Measurements from ENCODE around the gene ZBP1. TPM values are rescaled to one million over a fixed set of nuclear protein-coding genes. Genes with fewer than 3 reads are reported as not detected.
A peak's percentile ranks its signal among the peaks of the same experiment; 100 is the strongest.

The ZBP1 gene
- total RNA-seq, 4 donors from 2014 or later, result 0.08 to 1.7 (median 0.23) TPM

DNA sequence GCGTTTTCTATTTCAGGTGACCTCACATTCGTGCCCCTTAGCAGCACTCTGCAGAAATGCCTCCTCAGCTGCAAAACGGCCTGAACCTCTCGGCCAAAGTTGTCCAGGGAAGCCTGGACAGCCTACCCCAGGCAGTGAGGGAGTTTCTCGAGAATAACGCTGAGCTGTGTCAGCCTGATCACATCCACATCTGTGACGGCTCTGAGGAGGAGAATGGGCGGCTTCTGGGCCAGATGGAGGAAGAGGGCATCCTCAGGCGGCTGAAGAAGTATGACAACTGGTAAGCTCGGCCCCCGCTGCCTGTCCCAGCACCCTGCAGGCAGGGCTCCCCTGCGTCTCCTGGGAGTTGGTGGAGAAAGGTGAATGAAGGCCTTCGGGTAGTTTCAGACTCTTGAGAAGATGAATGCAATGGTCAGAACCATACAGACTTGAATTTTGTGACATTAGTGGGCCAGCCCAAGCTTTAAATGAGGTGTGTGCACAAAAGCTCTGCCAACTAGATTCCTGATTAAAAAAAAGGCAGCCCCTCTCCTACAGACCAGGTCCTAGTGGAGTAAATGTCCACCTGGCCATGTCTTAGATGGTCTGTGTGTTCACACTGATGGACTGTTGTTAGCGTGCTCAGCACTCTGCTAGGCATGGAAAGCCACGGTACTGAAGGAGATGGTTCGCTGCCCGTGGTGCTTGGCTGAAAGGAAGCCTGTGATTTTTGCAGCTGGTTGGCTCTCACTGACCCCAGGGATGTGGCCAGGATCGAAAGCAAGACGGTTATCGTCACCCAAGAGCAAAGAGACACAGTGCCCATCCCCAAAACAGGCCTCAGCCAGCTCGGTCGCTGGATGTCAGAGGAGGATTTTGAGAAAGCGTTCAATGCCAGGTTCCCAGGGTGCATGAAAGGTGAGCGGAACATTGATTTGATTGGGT, 58.6 kb downstream of the ZBP1 start:
- intact Hi-C loops (cut with DNase I), result no loop called here
- Histone ChIP-seq H3K27me3 (peaks cover 0 to 23% (median 0%) of the 10 kb centered on the region in 4 donors), H3K4me1 (peaks cover 8 to 16% (median 9%) of the 10 kb centered on the region in 3 donors), H3K36me3 (no peaks in the 10 kb centered on the region), H3K27ac (peak overlapping the region in 1 of 4 donors; percentile 25), H3K9me3 (no peaks in the 10 kb centered on the region), H3K4me3 (no peak overlapping the region)
- TF ChIP-seq POLR2A (IDR thresholded peaks at IDR 0.05), result no peak
- TF ChIP-seq, protein P1, sequence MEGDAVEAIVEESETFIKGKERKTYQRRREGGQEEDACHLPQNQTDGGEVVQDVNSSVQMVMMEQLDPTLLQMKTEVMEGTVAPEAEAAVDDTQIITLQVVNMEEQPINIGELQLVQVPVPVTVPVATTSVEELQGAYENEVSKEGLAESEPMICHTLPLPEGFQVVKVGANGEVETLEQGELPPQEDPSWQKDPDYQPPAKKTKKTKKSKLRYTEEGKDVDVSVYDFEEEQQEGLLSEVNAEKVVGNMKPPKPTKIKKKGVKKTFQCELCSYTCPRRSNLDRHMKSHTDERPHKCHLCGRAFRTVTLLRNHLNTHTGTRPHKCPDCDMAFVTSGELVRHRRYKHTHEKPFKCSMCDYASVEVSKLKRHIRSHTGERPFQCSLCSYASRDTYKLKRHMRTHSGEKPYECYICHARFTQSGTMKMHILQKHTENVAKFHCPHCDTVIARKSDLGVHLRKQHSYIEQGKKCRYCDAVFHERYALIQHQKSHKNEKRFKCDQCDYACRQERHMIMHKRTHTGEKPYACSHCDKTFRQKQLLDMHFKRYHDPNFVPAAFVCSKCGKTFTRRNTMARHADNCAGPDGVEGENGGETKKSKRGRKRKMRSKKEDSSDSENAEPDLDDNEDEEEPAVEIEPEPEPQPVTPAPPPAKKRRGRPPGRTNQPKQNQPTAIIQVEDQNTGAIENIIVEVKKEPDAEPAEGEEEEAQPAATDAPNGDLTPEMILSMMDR (IDR thresholded peaks at IDR 0.05), result no peak
- no peak for DNase-seq
- 80 to 82% methylated on average over 15 to 18 of the region's 24 CpGs for WGBS, 2 donors

DNA sequence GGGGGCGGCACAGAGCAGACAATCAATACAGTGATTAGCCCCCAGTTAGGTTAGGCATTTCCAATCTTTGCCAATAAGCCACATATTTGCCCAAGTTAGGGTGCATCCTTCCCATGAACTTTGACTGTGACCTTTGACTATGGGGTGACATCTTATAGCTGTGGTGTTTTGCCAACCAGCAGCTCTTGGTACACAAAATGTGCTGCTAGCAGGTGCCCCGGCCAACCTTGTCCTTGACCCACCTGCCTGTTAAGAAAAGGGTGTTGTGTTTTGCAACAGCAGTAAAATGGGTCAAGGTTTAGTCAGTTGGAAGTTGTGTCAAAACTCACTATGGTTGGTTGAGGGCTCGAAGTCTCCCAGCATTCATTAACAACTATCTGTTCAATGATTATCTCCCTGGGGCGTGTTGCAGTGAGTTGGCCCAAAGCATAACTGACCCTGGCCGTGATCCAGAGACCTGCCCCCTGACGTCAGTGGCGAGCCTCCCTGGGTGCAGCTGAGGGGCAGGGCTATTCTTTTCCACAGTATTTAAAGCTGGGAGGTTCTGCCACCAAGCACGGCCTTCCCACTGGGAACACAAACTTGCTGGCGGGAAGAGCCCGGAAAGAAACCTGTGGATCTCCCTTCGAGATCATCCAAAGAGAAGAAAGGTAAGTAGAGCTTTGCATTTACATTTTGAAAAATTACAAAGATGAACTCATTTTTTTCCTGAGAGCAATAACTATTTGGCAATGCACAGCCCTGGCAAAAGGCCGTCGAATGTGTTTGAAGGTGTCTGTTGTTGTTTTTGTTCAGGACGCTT, 59.5 kb downstream of the ZBP1 start, which contains the start of gene PCK1:
TSS of gene PCK1 (plus strand) at position 557 of the 802 bp plus-strand sequence. CDS start 302 bp downstream, outside the sequence.
- intact Hi-C loops (cut with DNase I), result no loop called here
- no peaks in the 10 kb centered on the region for H3K36me3 ChIP-seq
- no peak for DNase-seq
- peaks cover 8 to 16% (median 9%) of the 10 kb centered on the region in 3 donors for H3K4me1 ChIP-seq
- TF ChIP-seq, protein P1 (IDR thresholded peaks at IDR 0.05), result no peak
- peak in 1 of 4 donors; percentile 13 for TF ChIP-seq POLR2A (IDR thresholded peaks at IDR 0.05)
- 45 to 53% methylated on average over 9 to 13 of the region's 14 CpGs for WGBS, 2 donors
- peaks cover 0 to 26% (median 0%) of the 10 kb centered on the region in 4 donors for H3K27me3 ChIP-seq
- H3K4me3 ChIP-seq, result no peak within 1 kb of the TSS
- H3K27ac ChIP-seq, result peak within 1 kb of the TSS in 1 of 4 donors; percentile 25
- no peaks in the 10 kb centered on the region for H3K9me3 ChIP-seq

DNA sequence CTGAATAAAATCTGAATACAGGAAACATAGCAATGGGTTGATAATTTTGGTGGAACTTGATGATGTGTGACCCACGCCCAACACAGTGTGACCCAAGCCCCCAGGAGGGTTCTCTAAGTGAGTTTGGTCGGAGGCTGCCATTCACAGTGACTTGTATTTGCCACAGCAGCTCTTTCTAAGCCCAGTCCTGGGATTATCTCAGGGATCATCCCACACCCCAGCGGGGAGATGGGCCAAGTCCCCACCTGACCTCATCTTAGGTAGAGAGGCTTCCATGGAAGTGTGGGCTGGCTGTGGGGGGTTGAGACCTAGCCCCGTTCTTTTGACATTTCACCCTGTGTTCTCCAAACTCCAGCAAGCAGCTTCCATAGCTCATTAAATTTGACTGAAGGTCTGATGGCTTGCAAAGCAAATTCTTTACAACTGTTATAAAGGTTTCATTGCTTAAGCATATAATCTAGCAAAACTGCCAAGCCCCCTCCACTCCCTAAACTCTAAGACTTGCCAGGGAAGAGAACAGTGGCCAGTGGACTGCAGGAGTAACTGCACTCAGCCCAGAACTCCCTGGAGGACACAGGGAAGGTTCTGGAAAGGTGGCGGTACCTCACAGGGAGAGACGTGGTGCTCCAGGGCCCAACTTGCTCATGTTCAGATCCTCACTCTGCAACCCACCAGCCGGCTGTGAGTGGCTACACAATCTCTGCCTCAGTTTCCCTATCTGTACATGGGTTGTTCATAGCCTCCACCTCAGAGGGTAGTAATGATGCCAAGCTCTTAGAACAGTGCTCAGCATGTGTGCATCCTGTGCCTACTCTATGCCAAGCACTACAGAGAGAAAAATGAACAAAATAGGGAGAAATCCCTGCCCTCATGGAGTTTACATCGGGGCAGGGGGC, 60.3 kb downstream of the ZBP1 start:
- no peak overlapping the region for H3K4me3 ChIP-seq
- TF ChIP-seq POLR2A (IDR thresholded peaks at IDR 0.05), result no peak
- TF ChIP-seq, protein P1 (IDR thresholded peaks at IDR 0.05), result no peak
- H3K27ac ChIP-seq, result no peak overlapping the region
- WGBS, 2 donors, result 76 to 86% methylated on average over 7 to 8 of the region's 8 CpGs
- intact Hi-C loops (cut with DNase I), result no loop called here
- peaks cover 8 to 16% (median 9%) of the 10 kb centered on the region in 3 donors for H3K4me1 ChIP-seq
- H3K9me3 ChIP-seq, result no peaks in the 10 kb centered on the region
- no peak for DNase-seq
- no peaks in the 10 kb centered on the region for H3K36me3 ChIP-seq
- H3K27me3 ChIP-seq, result peaks cover 0 to 30% (median 0%) of the 10 kb centered on the region in 4 donors

DNA sequence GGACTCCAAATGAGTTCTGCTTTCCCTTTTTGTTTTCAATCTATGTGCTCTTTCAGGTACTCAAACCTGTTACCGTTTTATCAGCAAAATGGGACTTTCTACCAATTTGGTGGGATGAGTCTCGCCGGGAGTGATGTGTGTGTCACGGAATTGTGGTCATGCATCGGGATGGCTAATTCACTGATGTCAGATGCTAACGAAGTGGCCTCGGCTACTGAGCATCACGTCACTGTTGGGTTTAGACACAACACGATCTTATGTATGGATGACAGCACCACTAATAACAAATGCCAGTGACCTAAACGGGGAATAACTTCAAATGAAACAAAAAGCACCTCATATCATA, 61.0 kb downstream of the ZBP1 start:
- no peaks in the 10 kb centered on the region for H3K36me3 ChIP-seq
- intact Hi-C loops (cut with DNase I), result no loop called here
- H3K4me3 ChIP-seq, result no peak overlapping the region
- no peak overlapping the region for H3K27ac ChIP-seq
- peaks cover 8 to 16% (median 9%) of the 10 kb centered on the region in 3 donors for H3K4me1 ChIP-seq
- peaks cover 0 to 30% (median 0%) of the 10 kb centered on the region in 4 donors for H3K27me3 ChIP-seq
- WGBS, 2 donors, result 92% methylated on average over 10 of the region's 10 CpGs
- DNase-seq, result no peak
- no peaks in the 10 kb centered on the region for H3K9me3 ChIP-seq
- TF ChIP-seq, protein P1 (IDR thresholded peaks at IDR 0.05), result no peak
- no peak for TF ChIP-seq POLR2A (IDR thresholded peaks at IDR 0.05)
